Endothelial cell of hepatic sinusoid (primary cell): ENCODE measurements around the gene PSMB11.
"Not testable (repeated sequence)": the region's sequence is repeated elsewhere in the genome, so short reads cannot be mapped to it uniquely, and the experiment has no call there.

Experiments
- in situ Hi-C: cut with HindIII; loops from 2 replicates; pipeline ENCODE4 v1.10.0; 2017; ENCODE audit warnings: low sequenced_read_pairs

Gene PSMB11

GRCh38 chr14:23042162-23042965 lies at the start of gene PSMB11:
TSS of gene PSMB11 (plus strand) at chr14:23042212. CDS start at chr14:23042226, 14 bp downstream.
- in situ Hi-C loops: no loop called here

- in situ Hi-C loops: no loop called here
Observed at GRCh38 chr14:22993517-22993916, 48.5 kb upstream of the PSMB11 start.

- in situ Hi-C loops: no loop called here
Observed at GRCh38 chr14:22994762-22995275, 47.2 kb upstream of the PSMB11 start.

GRCh38 chr14:22995889-22996625 lies 46.0 kb upstream of the PSMB11 start:
- in situ Hi-C loops: no loop called here

- in situ Hi-C loops: no loop called here
Observed at GRCh38 chr14:22996768-22997654, 45.0 kb upstream of the PSMB11 start.

- in situ Hi-C loops: no loop called here
Observed at GRCh38 chr14:22997676-22998323, 44.2 kb upstream of the PSMB11 start.

GRCh38 chr14:22998329-22999012 lies 43.5 kb upstream of the PSMB11 start:
- in situ Hi-C loops: no loop called here

- in situ Hi-C loops: no loop called here
Observed at GRCh38 chr14:23000860-23001259, 41.2 kb upstream of the PSMB11 start.

- in situ Hi-C loops: no loop called here
Observed at GRCh38 chr14:23002592-23002991, 39.4 kb upstream of the PSMB11 start.

GRCh38 chr14:23004274-23004673 lies 37.7 kb upstream of the PSMB11 start:
- in situ Hi-C loops: not testable (repeated sequence)

GRCh38 chr14:23005451-23006187 lies 36.4 kb upstream of the PSMB11 start:
- in situ Hi-C loops: no loop called here

GRCh38 chr14:23006188-23006534 lies 35.9 kb upstream of the PSMB11 start:
- in situ Hi-C loops: no loop called here

- in situ Hi-C loops: no loop called here
Observed at GRCh38 chr14:23006544-23007419, 35.2 kb upstream of the PSMB11 start.

GRCh38 chr14:23008831-23009230 lies 33.2 kb upstream of the PSMB11 start:
- in situ Hi-C loops: no loop called here

GRCh38 chr14:23009483-23009938 lies 32.5 kb upstream of the PSMB11 start:
- in situ Hi-C loops: no loop called here

- in situ Hi-C loops: no loop called here
Observed at GRCh38 chr14:23009939-23010726, 31.9 kb upstream of the PSMB11 start, which contains the start of gene C14orf93. TSS of gene C14orf93 (minus strand) at chr14:23010143. CDS start at chr14:22999023, 11,120 bp downstream.

GRCh38 chr14:23013054-23013748 lies 28.8 kb upstream of the PSMB11 start:
- in situ Hi-C loops: no loop called here
